GM21528 (cell line): ENCODE measurements around the gene PLAAT5.
A peak's percentile ranks its signal among the peaks of the same experiment; 100 is the strongest.
"Not testable (repeated sequence)": the region's sequence is repeated elsewhere in the genome, so short reads cannot be mapped to it uniquely, and the experiment has no call there.

Source experiments
- ATAC-seq: cut with Tn5 transposase; IDR thresholded peaks from one replicate; pipeline ENCODE4 v1.9.1; 2021; ENCODE audit warnings: mild to moderate bottlenecking, moderate library complexity; ENCODE audit not compliant: unreplicated experiment, low FRiP score

Gene PLAAT5, protein sequence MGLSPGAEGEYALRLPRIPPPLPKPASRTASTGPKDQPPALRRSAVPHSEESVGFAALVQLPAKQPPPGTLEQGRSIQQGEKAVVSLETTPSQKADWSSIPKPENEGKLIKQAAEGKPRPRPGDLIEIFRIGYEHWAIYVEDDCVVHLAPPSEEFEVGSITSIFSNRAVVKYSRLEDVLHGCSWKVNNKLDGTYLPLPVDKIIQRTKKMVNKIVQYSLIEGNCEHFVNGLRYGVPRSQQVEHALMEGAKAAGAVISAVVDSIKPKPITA

GRCh38 chr11:63490551-63491239 is at the start of gene PLAAT5:
PLAAT5 (minus strand) TSS chr11:63491167; CDS start chr11:63491034, 133 bp downstream.
- no peak for ATAC-seq

DNA sequence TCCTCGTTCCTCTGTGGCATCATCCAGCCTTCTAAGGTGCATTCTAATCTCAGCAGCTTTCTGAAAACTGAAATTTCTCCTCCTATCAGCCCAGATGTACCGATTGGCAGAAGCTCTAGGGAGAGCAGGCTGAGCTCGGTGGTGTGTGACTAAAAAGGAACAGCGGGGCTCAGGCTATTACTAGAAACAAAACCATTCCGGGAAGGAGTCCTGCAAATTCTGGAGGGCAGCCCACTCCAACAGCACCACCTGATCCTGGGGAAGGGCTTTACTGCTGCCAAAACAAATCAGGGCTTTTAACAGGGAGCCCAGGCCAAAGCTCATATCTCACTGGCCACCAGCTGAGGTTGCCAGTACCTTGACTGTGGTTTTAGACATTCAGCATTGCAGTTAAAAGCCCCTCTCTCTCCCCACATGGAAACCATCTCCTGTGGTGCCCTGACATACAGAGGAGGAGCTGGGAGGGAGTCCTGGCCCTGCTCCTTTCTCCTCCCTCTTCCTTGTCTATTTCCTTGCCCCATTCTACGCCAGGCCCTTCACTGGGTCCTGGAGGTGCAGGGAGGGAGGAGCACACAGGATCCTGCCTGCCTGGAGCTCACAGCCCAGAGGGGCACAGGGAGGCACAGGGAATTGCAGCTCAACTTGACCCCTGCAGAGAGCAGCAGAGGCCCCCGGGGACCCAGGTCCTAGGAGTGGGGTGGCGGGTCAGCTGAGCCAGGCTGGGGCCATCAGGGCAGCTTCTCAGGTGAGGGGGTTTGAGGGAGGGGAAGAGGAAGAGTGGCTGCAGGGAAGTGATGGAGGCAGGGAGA is 46.5 kb upstream of the PLAAT5 start:
- no peak for ATAC-seq

GRCh38 chr11:63536669-63537292 is 45.8 kb upstream of the PLAAT5 start, which contains the start of gene PLAAT4:
PLAAT4 (plus strand) TSS chr11:63536808; CDS start chr11:63536869, 61 bp downstream.
- no peak for ATAC-seq

GRCh38 chr11:63535734-63536133 is 44.8 kb upstream of the PLAAT5 start:
- ATAC-seq: no peak

DNA sequence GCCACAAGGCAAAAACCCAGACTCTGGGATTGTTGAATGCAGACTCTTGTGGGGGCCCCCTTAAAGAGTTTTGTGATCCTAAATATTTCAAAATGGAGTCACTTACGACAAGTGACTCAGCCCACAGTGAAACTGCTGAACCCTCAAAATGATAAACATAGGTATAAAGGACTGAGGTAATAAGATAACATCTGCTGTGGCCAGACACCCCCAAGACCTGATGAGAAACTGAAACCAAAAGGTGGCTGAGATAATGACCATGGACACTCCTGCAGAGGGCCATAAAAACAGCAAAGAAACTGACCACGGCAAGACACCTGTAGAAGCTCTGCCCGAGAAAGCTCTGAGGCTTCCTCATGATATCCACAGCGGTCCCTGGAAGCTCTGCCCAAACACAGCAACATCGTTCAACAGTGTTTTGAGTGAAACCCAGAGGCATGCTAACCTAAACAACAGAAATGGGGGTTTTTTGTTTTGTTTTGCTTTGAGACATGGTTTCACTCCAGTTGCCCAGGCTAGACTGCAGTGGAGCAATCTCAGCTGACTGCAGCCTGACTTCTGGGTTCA is 44.0 kb upstream of the PLAAT5 start:
- ATAC-seq: no peak

- no peak for ATAC-seq
Observed at GRCh38 chr11:63534076-63534475, 43.1 kb upstream of the PLAAT5 start.

DNA sequence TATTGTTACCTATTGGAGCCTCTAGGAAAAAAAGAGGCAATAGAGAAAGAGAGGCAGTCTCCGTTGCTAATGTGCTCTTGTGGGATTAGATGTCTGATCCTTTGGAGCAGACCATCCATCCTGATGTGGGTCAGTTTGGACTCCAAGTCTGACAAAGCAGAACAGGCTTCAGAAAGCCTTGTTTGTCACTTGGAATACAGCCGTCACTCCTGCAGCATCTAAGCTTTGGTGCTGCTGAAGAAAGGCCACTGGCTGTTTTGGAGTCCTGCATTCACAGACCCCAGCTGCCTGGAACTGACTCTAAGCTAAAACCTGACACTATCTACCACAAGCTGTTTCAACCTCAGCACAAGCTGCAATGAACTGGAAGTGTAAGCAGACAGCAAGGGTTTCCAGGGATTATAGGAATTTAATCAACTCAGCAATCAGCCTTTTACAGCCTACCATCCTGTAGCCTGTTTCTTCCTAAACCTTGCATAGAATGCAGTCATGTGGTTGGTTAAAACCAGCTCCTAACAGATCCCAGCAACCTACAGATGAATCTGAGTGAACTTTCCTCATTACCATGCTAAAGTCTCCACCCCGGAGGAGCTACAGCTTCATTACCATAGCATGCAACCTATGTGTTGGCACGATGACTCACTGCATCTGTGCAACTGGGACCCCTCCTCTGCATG is 42.0 kb upstream of the PLAAT5 start:
- ATAC-seq: no peak

DNA sequence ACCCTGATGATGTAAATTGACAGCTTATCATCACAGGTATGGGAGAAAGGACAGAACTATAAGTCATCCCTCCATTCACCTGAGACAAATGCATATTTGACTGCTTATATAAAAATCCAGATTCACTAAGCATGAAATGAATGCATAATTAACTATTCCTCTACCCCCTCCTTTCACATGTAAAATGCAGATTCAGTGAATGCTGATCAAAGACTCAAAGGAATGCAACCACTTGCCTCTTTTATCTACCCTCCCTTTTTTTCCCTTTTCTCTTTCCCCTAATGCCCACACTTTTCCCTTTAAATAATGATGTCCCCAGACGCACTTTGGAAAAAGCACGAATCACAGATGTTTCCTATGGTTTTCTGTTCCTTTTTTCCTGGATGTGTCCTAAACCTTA is 41.1 kb upstream of the PLAAT5 start:
- no peak for ATAC-seq

GRCh38 chr11:63531074-63531792 is 40.3 kb upstream of the PLAAT5 start:
- peak; percentile 73 for ATAC-seq

DNA sequence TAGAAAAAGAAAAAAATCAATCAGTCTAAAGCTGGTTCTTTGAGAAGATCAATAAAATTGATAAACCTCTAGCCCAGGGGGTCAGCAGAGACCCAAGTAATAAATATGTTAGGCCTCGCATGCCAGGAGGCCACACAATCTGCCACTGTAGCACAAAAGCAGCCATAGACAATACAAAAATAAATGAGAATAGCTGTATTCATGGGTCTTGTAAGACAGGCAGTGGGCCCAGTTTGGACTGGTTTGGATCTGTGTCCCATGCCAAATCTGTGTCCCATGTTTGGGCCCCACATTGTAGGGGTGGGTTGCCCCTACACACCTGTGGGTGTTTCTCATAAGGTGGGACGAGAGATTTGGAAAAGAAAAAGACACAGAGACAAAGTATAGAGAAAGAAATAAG is 39.1 kb upstream of the PLAAT5 start:
- no peak for ATAC-seq

DNA sequence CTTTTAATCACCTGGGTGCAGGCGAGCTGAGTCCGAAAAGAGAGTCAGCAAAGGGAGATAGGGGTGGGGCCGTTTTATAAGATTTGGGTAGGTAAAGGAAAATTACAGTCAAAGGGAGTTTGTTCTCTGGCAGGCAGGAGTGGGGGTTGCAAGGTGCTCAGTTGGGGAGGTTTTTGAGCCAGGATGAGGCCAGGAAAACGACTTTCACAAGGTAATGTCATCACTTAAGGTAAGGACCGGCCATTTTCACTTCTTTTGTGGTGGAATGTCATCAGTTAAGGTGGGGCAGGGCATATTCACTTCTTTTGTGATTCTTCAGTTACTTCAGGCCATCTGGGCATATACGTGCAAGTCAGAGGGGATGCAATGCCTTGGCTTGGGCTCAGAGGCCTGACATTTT is 38.4 kb upstream of the PLAAT5 start:
- ATAC-seq: not testable (repeated sequence)

DNA sequence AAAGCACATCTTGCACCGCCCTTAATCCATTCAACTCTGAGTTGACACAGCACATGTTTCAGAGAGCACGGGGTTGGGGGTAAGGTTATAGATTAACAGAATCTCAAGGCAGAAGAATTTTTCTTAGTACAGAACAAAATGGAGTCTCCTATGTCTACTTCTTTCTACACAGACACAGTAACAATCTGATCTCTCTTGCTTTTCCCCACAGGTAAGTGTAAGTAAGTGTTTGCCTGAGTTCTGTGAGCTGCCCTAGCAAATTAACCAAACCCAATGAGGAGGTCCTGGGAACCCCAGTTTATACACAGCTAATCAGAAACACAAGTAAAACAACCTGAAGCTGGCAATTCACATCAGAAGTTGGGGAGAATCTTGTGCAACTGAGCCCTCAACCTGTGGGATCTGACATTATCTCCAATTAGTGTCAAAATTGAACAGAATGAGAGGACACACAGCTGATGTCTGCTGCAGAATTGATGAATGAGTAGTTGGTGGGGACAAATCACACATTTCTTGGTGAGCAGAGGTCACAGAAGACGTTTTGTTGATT is 37.8 kb upstream of the PLAAT5 start:
- not testable (repeated sequence) for ATAC-seq

- ATAC-seq: not testable (repeated sequence)
Observed at GRCh38 chr11:63528156-63528555, 37.2 kb upstream of the PLAAT5 start.

DNA sequence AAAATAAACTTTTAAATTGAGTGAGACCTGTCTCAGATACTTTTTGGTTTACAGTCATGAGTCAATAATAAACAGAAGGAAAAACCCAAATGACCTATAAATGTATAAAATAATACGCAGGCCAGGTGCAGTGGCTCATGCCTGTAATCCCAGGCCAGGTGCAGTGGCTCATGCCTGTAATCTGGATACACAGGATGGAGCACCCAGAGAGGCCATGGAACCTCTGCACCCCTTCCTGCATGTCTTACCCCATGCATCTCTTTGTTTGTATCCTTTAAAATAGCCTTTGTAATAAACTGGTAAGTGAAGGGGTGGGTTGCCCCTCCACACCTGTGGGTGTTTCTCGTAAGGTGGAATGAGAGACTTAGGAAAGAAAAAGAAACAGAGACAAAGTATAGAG is 36.7 kb upstream of the PLAAT5 start:
- no peak for ATAC-seq

GRCh38 chr11:63523151-63523550 is 32.2 kb upstream of the PLAAT5 start:
- no peak for ATAC-seq

GRCh38 chr11:63521896-63522295 is 30.9 kb upstream of the PLAAT5 start:
- ATAC-seq: no peak

GRCh38 chr11:63520606-63521170 is 29.7 kb upstream of the PLAAT5 start:
- ATAC-seq: no peak

GRCh38 chr11:63518548-63518947 is 27.6 kb upstream of the PLAAT5 start:
- no peak for ATAC-seq

DNA sequence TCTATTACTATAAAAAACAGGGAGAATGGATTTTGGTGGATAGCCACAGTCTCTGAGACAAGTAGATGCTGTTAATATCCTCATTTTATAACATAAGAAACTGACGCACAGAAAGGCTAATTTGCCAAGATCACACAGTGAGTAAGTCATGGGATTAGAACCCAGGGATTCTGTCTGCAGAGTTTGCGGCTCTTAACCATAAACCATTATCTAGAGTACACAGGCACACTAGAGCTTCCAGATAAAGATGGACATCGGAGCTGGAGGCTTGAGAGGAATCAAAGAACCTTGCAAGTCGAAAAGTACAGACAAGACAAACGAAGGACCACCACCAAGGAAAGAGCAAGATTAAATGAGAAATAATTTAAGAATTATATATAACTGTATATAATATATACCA is 26.2 kb upstream of the PLAAT5 start:
- no peak for ATAC-seq
